AG09319 (cell line): Measurements from ENCODE around the gene KIRREL3.

Source experiments
- DNase-seq: peaks from one replicate; pipeline ENCODE4 v3.0.0-alpha.2; 2010; ENCODE audit warnings: low read depth; ENCODE audit errors: extremely low read depth
- TF ChIP-seq, protein P1 (sequence below): IDR thresholded peaks from 2 replicates; pipeline ENCODE4 v1.5.1; 2011; ENCODE audit warnings: low read depth, mild to moderate bottlenecking, inconsistent platforms, low read length, moderate library complexity

Gene KIRREL3

DNA sequence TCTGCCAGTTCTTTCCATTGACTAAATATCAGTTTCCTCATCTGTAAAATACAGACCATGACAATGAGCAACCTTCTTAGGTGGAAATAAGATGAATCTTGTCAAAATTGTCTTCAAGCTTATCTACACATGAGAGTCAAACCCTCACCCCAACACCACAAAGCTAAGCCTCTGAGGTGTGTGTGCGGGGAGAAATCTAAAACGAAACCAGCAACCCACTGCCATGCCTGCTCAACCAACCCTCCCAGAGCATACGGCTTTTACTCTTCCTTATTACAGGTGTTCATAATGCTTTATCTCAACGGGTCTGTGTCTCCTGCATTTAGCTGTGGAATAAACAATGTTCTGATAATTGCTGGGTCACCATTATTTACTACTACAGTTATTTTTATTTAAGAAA lies 235.4 kb downstream of the KIRREL3 start:
- TF ChIP-seq, protein P1, sequence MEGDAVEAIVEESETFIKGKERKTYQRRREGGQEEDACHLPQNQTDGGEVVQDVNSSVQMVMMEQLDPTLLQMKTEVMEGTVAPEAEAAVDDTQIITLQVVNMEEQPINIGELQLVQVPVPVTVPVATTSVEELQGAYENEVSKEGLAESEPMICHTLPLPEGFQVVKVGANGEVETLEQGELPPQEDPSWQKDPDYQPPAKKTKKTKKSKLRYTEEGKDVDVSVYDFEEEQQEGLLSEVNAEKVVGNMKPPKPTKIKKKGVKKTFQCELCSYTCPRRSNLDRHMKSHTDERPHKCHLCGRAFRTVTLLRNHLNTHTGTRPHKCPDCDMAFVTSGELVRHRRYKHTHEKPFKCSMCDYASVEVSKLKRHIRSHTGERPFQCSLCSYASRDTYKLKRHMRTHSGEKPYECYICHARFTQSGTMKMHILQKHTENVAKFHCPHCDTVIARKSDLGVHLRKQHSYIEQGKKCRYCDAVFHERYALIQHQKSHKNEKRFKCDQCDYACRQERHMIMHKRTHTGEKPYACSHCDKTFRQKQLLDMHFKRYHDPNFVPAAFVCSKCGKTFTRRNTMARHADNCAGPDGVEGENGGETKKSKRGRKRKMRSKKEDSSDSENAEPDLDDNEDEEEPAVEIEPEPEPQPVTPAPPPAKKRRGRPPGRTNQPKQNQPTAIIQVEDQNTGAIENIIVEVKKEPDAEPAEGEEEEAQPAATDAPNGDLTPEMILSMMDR, result no peak

DNA sequence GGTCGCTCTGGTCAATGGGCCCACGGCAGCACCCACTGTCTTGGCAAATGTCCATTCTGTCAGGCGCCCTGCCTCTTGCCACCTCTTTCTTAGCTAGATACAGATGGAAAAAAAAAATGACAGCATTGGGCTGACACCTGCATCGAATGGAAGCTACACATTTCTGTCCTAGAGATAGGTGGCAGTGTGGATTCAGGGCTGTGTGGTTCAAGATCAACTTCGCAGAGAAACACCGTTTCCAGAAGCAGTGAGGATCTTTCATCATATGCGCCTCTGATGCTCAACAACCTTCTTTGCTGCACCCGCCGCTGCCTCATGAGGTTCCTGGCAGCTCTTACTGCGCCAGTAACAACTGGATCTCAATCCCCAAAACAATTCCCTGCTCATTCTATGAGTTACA lies 236.3 kb downstream of the KIRREL3 start:
- TF ChIP-seq, protein P1, result peak; percentile 15; the same call in 1 of the 2 replicates
- no peak for DNase-seq

More for the DNA sequence above, 235.4 kb downstream of the KIRREL3 start:
- no peak for DNase-seq

DNA sequence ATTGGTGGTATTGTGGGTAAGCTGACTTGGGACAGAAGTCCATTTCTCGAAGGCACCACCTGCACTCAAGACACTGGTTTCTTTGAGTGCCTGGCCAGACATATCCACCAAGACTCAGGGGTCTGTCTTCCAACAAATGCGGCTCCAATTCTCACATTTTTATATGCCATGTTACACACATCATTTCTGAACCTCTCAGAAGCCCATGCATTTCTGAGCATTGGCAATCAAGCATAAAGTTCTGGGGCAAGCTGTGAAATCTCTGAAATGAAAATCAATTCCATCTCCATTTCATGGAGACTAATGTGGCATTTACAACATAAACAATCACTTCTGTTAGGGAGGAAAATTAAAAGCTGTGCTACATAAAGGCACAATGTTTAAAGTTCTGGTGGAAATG lies 243.7 kb downstream of the KIRREL3 start:
- TF ChIP-seq, protein P1, result no peak
- no peak for DNase-seq

DNA sequence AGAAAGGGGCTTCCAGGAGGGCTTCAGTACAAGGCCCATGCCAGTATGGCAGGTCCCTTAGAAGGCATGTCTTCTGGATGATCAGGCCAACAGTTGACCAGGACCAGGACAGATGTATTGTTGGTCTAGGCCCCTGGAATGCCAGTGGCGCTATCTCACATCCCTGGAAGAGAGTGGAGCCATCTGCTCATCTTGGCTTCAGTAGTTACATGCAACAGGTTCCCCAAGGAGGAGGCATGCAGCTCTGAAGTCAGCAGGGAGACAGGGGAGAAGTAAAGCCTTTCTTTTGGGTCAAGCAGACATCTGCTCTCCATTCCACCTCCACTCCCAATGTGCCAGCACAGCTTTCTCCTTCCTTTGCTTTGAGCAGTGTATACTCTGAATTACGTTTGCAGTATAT lies 244.1 kb downstream of the KIRREL3 start:
- TF ChIP-seq, protein P1, result no peak
- no peak for DNase-seq

DNA sequence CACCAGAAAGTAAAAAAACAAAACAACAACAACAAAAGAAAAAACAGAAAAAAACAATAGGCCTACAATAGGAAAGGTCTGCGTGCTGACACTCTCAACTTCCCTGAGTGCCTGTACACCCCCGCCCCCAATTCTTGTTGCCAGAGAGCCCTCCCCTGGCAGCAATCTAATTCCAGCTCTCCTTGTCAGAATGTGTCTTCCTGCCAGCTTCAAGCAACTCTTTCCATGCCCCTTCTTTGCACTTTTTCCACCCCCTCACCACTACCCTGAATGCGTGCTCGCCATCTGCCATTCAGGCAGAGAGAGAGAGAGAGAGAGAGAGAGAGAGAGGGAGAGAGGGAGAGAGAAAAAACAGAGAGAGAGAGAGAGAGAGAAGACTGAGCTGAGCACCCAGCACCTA lies 245.0 kb downstream of the KIRREL3 start:
- TF ChIP-seq, protein P1, result no peak

DNA sequence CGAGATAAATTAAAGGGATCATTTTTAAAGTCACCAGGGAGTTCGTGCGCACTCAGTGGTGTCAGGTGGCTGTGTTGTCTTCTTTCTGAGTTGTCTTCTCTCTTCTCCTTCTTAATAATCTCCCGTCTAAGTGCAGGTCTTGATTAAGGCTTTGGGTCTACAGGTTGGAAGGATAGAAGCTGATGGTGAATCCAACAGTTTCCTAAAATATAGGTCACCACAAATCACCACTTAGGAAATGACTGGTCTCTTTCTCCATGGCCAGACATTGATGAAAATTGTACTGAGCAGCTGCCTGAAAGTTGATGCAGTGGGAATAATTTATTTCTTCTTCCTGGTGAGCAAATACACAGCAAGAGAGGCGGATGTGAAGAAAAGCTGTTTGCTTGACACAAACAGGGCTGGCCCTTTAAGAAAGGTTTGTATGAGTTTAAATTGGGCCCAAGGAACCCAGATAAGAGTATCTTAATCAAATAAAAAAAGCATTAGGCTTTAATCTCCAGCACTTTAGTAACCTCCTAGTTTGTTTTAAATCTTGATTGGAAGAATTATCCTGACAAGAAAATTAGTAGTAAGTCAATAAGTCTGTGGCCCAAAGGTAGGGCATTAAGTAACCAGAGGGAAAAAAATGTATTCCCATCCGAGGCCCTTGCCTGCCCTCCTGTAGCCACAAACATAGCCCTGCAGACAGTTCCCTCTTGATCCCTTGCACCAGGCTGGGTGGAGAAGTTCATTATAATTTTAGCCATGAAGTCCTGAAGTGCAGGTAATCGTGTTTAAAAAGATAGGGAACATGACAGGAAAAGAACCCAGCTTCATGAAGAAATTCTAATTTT lies 245.8 kb downstream of the KIRREL3 start:
- TF ChIP-seq, protein P1, result no peak
- no peak for DNase-seq

More for the DNA sequence above, 245.0 kb downstream of the KIRREL3 start:
- no peak for DNase-seq

DNA sequence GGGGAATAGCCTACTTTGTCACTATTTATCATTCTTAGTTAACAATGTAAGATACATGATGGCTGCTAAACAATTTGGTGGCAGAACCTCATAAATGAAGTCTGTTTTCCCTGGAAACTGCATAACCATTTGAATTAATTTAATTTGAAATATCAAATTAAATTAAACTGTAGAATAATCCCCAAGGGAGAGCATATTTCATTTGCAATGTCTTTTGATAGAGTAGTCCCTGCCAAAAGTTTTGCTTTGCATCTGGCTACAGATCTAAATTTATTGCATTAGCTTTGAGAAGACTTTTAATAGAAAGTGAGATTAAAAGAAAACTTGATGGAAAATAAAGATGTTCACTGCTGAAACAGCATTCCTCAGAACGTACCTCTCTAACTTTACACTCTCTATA lies 246.6 kb downstream of the KIRREL3 start:
- TF ChIP-seq, protein P1, result no peak
- DNase-seq, result no peak
